ENCODE data around the gene IMMP2L. TPM values are rescaled to one million over a fixed set of nuclear protein-coding genes. Genes with fewer than 3 reads are reported as not detected.

IMMP2L gene
- total RNA-seq, 1 donor from 2014 or later = 17.8 TPM

DNA sequence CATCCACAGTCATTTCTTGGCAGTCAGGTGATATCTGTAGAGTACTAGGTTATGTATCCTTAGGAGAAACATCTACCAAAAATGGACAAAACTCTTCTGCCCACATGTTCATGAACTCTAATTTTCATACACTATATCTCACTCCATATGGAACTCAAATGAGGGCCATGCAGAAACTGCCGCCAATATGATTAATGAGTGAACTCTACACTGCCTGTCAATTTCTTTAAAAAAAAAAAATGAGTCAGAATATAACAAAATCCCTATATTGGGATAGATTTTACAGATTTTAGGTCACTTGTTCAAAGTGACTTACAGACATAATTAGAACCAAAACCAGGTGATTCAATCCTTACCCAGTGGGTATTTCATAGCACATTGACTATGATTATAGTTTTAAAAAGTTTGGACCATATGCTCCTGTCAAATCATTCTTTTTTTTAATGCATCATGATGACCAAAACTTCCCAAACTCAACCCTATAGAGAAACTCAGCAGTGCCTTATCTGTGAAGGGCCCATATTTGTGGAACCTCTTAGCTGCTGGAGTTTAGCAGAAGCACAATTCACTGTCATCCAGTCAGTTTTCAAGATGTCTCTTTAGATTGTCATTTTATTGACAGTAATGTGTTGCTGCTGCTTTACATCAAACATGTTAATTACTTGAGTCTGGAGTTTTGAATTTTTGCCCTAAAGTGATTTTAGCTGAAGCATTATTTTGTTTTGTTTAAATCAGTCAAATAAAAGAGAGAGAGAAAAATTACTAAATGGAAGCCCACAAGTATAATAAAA is 460.2 kb downstream of the IMMP2L start:
- TF ChIP-seq, protein P1, sequence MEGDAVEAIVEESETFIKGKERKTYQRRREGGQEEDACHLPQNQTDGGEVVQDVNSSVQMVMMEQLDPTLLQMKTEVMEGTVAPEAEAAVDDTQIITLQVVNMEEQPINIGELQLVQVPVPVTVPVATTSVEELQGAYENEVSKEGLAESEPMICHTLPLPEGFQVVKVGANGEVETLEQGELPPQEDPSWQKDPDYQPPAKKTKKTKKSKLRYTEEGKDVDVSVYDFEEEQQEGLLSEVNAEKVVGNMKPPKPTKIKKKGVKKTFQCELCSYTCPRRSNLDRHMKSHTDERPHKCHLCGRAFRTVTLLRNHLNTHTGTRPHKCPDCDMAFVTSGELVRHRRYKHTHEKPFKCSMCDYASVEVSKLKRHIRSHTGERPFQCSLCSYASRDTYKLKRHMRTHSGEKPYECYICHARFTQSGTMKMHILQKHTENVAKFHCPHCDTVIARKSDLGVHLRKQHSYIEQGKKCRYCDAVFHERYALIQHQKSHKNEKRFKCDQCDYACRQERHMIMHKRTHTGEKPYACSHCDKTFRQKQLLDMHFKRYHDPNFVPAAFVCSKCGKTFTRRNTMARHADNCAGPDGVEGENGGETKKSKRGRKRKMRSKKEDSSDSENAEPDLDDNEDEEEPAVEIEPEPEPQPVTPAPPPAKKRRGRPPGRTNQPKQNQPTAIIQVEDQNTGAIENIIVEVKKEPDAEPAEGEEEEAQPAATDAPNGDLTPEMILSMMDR (IDR thresholded peaks at IDR 0.05; ENCODE audit: borderline replicate concordance) = no peak
- H3K4me3 ChIP-seq = no peak overlapping the region
- no peak for DNase-seq
- intact Hi-C loops (cut with micrococcal nuclease) = no loop called here
- peaks cover 14% of the 10 kb centered on the region for H3K4me1 ChIP-seq
- H3K27me3 ChIP-seq (ENCODE audit: low read depth) = no peaks in the 10 kb centered on the region
- no peaks in the 10 kb centered on the region for H3K9me3 ChIP-seq (replicated peaks)
- H3K27ac ChIP-seq (replicated peaks) = no peak overlapping the region
- no peaks in the 10 kb centered on the region for H3K36me3 ChIP-seq

DNA sequence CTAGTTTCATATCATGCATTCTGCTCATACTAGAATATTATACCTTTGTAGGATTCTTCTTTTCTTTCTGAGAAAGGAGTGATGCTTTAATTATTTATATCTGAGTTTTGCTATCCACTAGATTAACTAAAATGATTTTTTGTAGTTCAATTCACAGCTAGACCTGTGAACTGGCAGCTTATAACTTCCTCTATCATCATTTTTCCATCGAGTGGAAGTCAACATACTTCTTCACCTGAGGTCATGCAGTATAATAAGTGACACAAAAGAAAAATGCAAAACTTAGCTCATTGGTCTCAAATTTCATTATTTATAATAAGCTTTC is 463.4 kb downstream of the IMMP2L start:
- intact Hi-C loops (cut with micrococcal nuclease) = no loop called here
- Histone ChIP-seq H3K9me3 (replicated peaks) (no peaks in the 10 kb centered on the region), H3K4me3 (no peak overlapping the region), H3K27ac (replicated peaks) (no peak overlapping the region), H3K4me1 (peaks cover 24% of the 10 kb centered on the region), H3K36me3 (no peaks in the 10 kb centered on the region), H3K27me3 (ENCODE audit: low read depth) (no peaks in the 10 kb centered on the region)
- DNase-seq = no peak
- TF ChIP-seq, protein P1 (IDR thresholded peaks at IDR 0.05; ENCODE audit: borderline replicate concordance) = no peak

DNA sequence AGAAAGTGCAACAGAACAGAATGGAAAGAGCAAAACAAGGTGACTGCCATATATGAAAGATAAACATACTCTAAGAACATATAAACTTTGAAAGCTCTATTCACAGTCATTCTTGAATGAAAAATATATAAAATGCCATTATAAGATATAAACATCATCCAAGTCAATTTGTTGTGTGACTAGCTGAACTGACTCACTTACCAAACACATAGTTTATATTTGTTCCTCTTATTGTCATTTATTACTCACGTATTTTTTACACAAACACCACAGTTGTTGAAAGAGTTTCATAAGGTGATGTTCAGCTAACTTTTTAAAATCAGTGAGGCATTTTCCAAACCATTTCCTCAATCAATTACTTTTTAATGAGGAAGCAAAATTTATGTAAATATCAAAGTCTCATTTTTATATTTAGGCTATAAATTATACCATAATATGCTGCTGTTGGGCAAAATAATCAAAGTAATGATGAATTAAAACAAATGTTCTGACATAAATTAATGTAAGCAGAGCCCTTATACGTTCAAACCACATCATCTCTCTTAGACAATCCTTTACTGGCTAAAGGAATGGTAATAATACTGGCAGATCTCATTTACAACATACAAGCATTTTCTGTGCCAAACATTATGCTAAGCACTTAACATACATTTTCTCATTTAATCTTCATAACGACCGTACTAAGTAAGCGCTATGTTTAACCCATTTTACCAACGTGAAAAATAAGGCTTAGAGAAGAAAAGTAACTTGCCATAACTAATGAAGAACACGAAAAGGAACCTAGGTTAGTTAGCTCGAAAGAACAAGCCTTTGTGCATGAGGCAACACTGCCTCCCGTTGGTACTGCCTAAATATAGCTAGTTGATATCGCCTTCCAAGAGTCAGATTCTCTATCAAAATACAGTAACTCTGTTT is 464.0 kb downstream of the IMMP2L start:
- Histone ChIP-seq H3K27me3 (ENCODE audit: low read depth) (no peaks in the 10 kb centered on the region), H3K36me3 (no peaks in the 10 kb centered on the region), H3K4me3 (no peak overlapping the region), H3K9me3 (replicated peaks) (no peaks in the 10 kb centered on the region), H3K4me1 (peaks cover 29% of the 10 kb centered on the region), H3K27ac (replicated peaks) (no peak overlapping the region)
- intact Hi-C loops (cut with micrococcal nuclease) = no loop called here
- peak; percentile 17 for DNase-seq
- TF ChIP-seq, protein P1 (IDR thresholded peaks at IDR 0.05; ENCODE audit: borderline replicate concordance) = peak; percentile 81

DNA sequence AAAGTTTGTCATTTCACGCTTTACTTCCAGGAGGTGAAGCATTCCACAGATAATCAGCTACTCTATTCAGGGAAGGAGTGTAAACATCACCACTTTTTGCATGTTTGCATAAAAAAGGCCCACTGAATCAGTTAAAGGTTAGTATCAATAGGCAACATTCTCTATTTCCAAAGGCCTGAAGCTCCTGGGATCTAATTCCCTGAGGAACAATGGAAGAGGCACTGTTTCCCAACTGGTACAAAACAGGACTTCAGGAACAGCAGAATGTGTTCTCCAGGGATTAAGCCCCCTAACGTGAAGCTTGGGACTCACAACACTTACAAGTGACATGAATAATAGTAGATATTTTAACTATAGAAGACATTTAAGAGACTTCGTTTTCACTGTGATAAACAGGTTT is 465.3 kb downstream of the IMMP2L start:
- intact Hi-C loops (cut with micrococcal nuclease) = no loop called here
- no peak for DNase-seq
- Histone ChIP-seq H3K4me3 (no peak overlapping the region), H3K9me3 (replicated peaks) (no peaks in the 10 kb centered on the region), H3K27ac (replicated peaks) (no peak overlapping the region), H3K4me1 (peaks cover 41% of the 10 kb centered on the region), H3K36me3 (no peaks in the 10 kb centered on the region), H3K27me3 (ENCODE audit: low read depth) (no peaks in the 10 kb centered on the region)
- TF ChIP-seq, protein P1 (IDR thresholded peaks at IDR 0.05; ENCODE audit: borderline replicate concordance) = no peak

DNA sequence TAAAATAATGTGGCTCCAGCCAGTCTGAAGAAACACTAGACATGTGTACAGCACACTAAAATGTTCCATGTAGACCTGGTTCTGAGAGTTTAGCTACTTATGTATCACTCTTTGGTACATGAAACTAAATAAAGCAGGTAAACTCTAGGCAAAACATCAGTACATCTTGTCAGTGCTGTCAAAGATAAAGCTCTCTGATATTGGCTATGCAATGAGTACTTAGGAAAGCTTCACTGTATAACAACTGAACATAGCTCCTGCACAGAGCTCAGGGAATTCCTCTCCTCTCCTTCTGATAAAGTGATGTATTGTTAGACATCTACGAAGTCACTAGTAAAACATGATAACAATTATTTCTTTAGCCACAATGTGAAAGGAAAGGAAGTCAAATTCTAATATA is 467.9 kb downstream of the IMMP2L start:
- no peaks in the 10 kb centered on the region for H3K27me3 ChIP-seq (ENCODE audit: low read depth)
- no peak overlapping the region for H3K27ac ChIP-seq (replicated peaks)
- H3K9me3 ChIP-seq (replicated peaks) = no peaks in the 10 kb centered on the region
- intact Hi-C loops (cut with micrococcal nuclease) = no loop called here
- H3K4me3 ChIP-seq = no peak overlapping the region
- TF ChIP-seq, protein P1 (IDR thresholded peaks at IDR 0.05; ENCODE audit: borderline replicate concordance) = no peak
- no peaks in the 10 kb centered on the region for H3K36me3 ChIP-seq
- no peak for DNase-seq
- H3K4me1 ChIP-seq = peaks cover 62% of the 10 kb centered on the region

All from left ventricle myocardium inferior (tissue), 1 donor.